ENCODE results near the gene RPA3. TPM values are rescaled to one million over a fixed set of nuclear protein-coding genes. Genes with fewer than 3 reads are reported as not detected.

RPA3 gene
- total RNA-seq, 6 experiments from 2014 or later = 11.3 to 22.3 (median 21.4) TPM

- no peaks in the 10 kb centered on the region for H3K9me3 ChIP-seq
- no peaks in the 10 kb centered on the region for H3K4me1 ChIP-seq
- no peak overlapping the region for H3K4me3 ChIP-seq
- WGBS (ENCODE audit: insufficient coverage, low coverage, low lambda C conversion rate, missing lambda C conversion rate) = 63% methylated on average over 1 of the region's 1 CpG
- intact Hi-C loops (cut with DNase I) = no loop called here
- ATAC-seq (no peak), DNase-seq (no peak)
- TF ChIP-seq, protein P1, sequence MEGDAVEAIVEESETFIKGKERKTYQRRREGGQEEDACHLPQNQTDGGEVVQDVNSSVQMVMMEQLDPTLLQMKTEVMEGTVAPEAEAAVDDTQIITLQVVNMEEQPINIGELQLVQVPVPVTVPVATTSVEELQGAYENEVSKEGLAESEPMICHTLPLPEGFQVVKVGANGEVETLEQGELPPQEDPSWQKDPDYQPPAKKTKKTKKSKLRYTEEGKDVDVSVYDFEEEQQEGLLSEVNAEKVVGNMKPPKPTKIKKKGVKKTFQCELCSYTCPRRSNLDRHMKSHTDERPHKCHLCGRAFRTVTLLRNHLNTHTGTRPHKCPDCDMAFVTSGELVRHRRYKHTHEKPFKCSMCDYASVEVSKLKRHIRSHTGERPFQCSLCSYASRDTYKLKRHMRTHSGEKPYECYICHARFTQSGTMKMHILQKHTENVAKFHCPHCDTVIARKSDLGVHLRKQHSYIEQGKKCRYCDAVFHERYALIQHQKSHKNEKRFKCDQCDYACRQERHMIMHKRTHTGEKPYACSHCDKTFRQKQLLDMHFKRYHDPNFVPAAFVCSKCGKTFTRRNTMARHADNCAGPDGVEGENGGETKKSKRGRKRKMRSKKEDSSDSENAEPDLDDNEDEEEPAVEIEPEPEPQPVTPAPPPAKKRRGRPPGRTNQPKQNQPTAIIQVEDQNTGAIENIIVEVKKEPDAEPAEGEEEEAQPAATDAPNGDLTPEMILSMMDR (IDR thresholded peaks at IDR 0.05) = no peak
- no peak for TF ChIP-seq POLR2A (IDR thresholded peaks at IDR 0.05)
- H3K27ac ChIP-seq = no peak overlapping the region
- H3K27me3 ChIP-seq = no peaks in the 10 kb centered on the region
- H3K36me3 ChIP-seq = no peaks in the 10 kb centered on the region
These were observed 89.9 kb downstream of the RPA3 start for GRCh38 chr7:7628476-7628875.

- no peak for ATAC-seq
- H3K36me3 ChIP-seq = no peaks in the 10 kb centered on the region
- H3K9me3 ChIP-seq = no peaks in the 10 kb centered on the region
- intact Hi-C loops (cut with DNase I) = no loop called here
- H3K4me1 ChIP-seq = no peaks in the 10 kb centered on the region
- H3K27ac ChIP-seq = no peak overlapping the region
- TF ChIP-seq POLR2A (IDR thresholded peaks at IDR 0.05) = no peak
- TF ChIP-seq, protein P1 (IDR thresholded peaks at IDR 0.05) = no peak
- no peak overlapping the region for H3K4me3 ChIP-seq
- no peaks in the 10 kb centered on the region for H3K27me3 ChIP-seq
- DNase-seq = no peak
These were observed 97.7 kb downstream of the RPA3 start for GRCh38 chr7:7620644-7621210.

DNA sequence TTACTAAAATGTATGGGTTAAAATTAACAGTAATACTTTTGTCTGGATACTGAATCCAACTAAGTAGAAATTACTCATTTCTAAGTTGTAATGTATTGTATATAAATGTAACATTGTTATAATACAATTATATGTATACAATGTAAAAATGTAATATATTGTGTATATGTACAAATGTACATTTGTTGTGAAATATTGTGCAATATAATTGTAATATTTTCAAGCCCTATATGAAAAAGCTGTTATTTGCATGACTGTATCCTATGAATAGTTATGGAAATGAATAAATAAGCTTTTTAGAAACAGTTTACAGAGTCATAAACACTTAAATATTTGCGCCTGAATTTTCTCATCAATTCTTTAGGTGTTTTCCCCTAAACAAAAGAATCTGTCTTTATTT is 98.2 kb downstream of the RPA3 start:
- Histone ChIP-seq H3K27me3 (no peaks in the 10 kb centered on the region), H3K4me1 (no peaks in the 10 kb centered on the region), H3K27ac (no peak overlapping the region), H3K9me3 (no peaks in the 10 kb centered on the region), H3K4me3 (no peak overlapping the region), H3K36me3 (no peaks in the 10 kb centered on the region)
- 85% methylated on average over 1 of the region's 1 CpG for WGBS (ENCODE audit: insufficient coverage, low coverage, low lambda C conversion rate, missing lambda C conversion rate)
- no peak for ATAC-seq
- intact Hi-C loops (cut with DNase I) = no loop called here
- DNase-seq = no peak
- TF ChIP-seq, protein P1 (IDR thresholded peaks at IDR 0.05) = no peak
- TF ChIP-seq POLR2A (IDR thresholded peaks at IDR 0.05) = no peak

DNA sequence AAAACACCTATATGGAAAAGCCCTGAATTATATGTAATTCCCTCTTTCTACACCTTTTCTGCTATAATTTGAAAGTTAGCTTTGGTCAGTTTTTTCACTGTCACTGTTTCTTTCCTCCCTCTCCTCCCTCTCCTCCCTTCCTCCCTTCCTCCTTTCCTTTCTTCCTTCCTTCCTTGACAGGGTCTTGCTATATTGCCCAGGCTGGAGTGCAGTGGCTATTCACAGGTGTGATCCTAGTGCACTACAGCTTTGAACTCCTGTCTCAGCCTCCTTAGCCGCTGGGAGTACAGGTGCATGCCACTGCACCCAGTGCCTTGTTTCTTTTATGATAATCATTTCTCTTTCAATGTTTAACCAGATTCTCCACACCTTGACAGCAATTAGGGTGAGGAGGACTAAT is 100.0 kb downstream of the RPA3 start:
- H3K9me3 ChIP-seq = no peaks in the 10 kb centered on the region
- H3K36me3 ChIP-seq = no peaks in the 10 kb centered on the region
- TF ChIP-seq, protein P1 (IDR thresholded peaks at IDR 0.05) = no peak
- TF ChIP-seq POLR2A (IDR thresholded peaks at IDR 0.05) = no peak
- 100% methylated on average over 1 of the region's 1 CpG for WGBS (ENCODE audit: insufficient coverage, low coverage, low lambda C conversion rate, missing lambda C conversion rate)
- intact Hi-C loops (cut with DNase I) = no loop called here
- H3K27ac ChIP-seq = no peak overlapping the region
- H3K4me1 ChIP-seq = no peaks in the 10 kb centered on the region
- no peak for ATAC-seq
- no peaks in the 10 kb centered on the region for H3K27me3 ChIP-seq
- H3K4me3 ChIP-seq = no peak overlapping the region
- no peak for DNase-seq

DNA sequence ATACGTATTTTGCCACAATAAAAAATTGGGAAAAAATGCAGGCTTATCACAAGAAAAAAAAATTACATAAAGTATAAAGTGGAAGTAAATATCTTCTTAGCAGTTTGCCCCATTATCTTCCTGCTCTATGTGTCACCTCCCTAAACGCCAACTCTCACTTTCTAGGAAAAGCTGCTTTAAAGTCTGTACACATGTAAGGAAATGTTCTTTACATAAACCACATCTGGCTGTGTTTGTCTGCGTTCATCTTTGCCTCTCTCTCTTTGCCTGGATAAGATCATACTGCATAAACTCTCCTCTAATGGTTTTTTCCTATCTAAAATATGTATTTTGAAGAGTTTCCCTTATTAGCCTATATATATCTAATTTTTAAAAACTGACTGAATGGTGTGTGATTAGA is 100.9 kb downstream of the RPA3 start:
- H3K4me3 ChIP-seq = no peak overlapping the region
- DNase-seq (no peak), ATAC-seq (no peak)
- no peak overlapping the region for H3K27ac ChIP-seq
- H3K9me3 ChIP-seq = no peaks in the 10 kb centered on the region
- intact Hi-C loops (cut with DNase I) = no loop called here
- H3K27me3 ChIP-seq = no peaks in the 10 kb centered on the region
- no peaks in the 10 kb centered on the region for H3K4me1 ChIP-seq
- H3K36me3 ChIP-seq = no peaks in the 10 kb centered on the region
- TF ChIP-seq, protein P1 (IDR thresholded peaks at IDR 0.05) = no peak
- no peak for TF ChIP-seq POLR2A (IDR thresholded peaks at IDR 0.05)
- WGBS (ENCODE audit: insufficient coverage, low coverage, low lambda C conversion rate, missing lambda C conversion rate) = 63% methylated on average over 3 of the region's 3 CpGs

Data from right lobe of liver (tissue), 6 donors.